GM19193 (cell line): ENCODE results near the gene RFXANK.
A peak's percentile ranks its signal among the peaks of the same experiment; 100 is the strongest.

Source experiments
- POLR2A ChIP-seq: IDR thresholded peaks from 4 replicates; pipeline ENCODE4 v1.6.1; 2011; ENCODE audit not compliant: insufficient read depth, insufficient read length; ENCODE audit errors: extremely low read depth

The RFXANK gene

GRCh38 chr19:19160461-19161035 lies 31.5 kb upstream of the RFXANK start:
- no peak for TF ChIP-seq POLR2A

GRCh38 chr19:19162495-19162894 lies 29.6 kb upstream of the RFXANK start:
- no peak for TF ChIP-seq POLR2A

GRCh38 chr19:19165396-19165795 lies 26.7 kb upstream of the RFXANK start:
- TF ChIP-seq POLR2A, result no peak

GRCh38 chr19:19167612-19168011 lies 24.4 kb upstream of the RFXANK start:
- TF ChIP-seq POLR2A, result no peak

GRCh38 chr19:19169236-19170052 lies 22.6 kb upstream of the RFXANK start:
- TF ChIP-seq POLR2A, result no peak

- peak; percentile 94 for TF ChIP-seq POLR2A
Observed at GRCh38 chr19:19170053-19170872, 21.8 kb upstream of the RFXANK start, which contains the start of gene MEF2B. Gene MEF2B (minus strand): TSS chr19:19170263. CDS start chr19:19150735, 19,528 bp downstream.

- no peak for TF ChIP-seq POLR2A
Observed at GRCh38 chr19:19170873-19171672, 21.0 kb upstream of the RFXANK start.

- TF ChIP-seq POLR2A, result no peak
Observed at GRCh38 chr19:19171821-19172532, 20.1 kb upstream of the RFXANK start.

- no peak for TF ChIP-seq POLR2A
Observed at GRCh38 chr19:19176950-19177349, 15.1 kb upstream of the RFXANK start.

- no peak for TF ChIP-seq POLR2A
Observed at GRCh38 chr19:19179548-19180441, 12.3 kb upstream of the RFXANK start.

GRCh38 chr19:19181488-19181998 lies 10.5 kb upstream of the RFXANK start:
- TF ChIP-seq POLR2A, result no peak

GRCh38 chr19:19185853-19186740 lies 6.0 kb upstream of the RFXANK start:
- no peak for TF ChIP-seq POLR2A
